Measurements from ENCODE around the gene MACROD2.

DNA sequence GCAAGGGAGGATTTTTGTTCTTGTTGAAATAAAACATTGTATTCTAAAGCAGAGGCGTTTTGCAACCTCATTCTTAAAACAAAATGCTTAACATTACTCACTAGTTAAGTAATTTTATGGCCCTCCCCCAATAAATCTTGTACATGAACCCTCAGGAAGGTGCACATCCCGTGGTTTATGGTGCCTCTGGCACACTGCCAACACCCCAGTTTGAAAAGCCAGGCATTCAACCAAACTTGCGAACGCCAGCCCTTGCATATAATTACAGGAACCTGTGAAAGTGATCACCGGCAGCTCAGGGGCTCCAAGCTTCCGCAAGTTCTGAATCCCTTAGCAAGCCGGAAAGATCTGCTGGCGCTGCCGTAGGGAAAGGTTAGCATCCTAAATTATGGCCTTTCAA, 1451.1 kb downstream of the MACROD2 start:
- TF ChIP-seq, protein P1, sequence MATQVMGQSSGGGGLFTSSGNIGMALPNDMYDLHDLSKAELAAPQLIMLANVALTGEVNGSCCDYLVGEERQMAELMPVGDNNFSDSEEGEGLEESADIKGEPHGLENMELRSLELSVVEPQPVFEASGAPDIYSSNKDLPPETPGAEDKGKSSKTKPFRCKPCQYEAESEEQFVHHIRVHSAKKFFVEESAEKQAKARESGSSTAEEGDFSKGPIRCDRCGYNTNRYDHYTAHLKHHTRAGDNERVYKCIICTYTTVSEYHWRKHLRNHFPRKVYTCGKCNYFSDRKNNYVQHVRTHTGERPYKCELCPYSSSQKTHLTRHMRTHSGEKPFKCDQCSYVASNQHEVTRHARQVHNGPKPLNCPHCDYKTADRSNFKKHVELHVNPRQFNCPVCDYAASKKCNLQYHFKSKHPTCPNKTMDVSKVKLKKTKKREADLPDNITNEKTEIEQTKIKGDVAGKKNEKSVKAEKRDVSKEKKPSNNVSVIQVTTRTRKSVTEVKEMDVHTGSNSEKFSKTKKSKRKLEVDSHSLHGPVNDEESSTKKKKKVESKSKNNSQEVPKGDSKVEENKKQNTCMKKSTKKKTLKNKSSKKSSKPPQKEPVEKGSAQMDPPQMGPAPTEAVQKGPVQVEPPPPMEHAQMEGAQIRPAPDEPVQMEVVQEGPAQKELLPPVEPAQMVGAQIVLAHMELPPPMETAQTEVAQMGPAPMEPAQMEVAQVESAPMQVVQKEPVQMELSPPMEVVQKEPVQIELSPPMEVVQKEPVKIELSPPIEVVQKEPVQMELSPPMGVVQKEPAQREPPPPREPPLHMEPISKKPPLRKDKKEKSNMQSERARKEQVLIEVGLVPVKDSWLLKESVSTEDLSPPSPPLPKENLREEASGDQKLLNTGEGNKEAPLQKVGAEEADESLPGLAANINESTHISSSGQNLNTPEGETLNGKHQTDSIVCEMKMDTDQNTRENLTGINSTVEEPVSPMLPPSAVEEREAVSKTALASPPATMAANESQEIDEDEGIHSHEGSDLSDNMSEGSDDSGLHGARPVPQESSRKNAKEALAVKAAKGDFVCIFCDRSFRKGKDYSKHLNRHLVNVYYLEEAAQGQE (IDR thresholded peaks at IDR 0.05; ENCODE audit: insufficient read depth in 1 of 2, low read depth in 2 of 2, low read length in 2 of 2) = no peak
- TF ChIP-seq TAF1 (IDR thresholded peaks at IDR 0.05; ENCODE audit: borderline replicate concordance, insufficient read depth, low read length) = no peak
- TF ChIP-seq POLR2AphosphoS5 (IDR thresholded peaks at IDR 0.05; ENCODE audit: low read depth, low read length) = no peak
- no peak for TF ChIP-seq SIN3A (IDR thresholded peaks at IDR 0.05; ENCODE audit: borderline replicate concordance, insufficient read depth, low read length)
- no peak for TF ChIP-seq FOXP2 (optimal IDR thresholded peaks at IDR 0.05; ENCODE audit: borderline replicate concordance, extremely low read depth, extremely low read length, insufficient read depth)
